B cell (primary cell): Measurements from ENCODE around the gene ERICH6. TPM values are rescaled to one million over a fixed set of nuclear protein-coding genes. Genes with fewer than 3 reads are reported as not detected.

Experiments
- ATAC-seq: fragments of 200-7000 bp; cut with Tn5 transposase; one replicate; pipeline ENCODE4 v1.10.0; 2021; ENCODE audit warnings: low read depth, mild to moderate bottlenecking, moderate number of reproducible peaks, moderate library complexity
- CTCF ChIA-PET: fragments of 350-600 bp; sonication (Branson Sonifier 250); formaldehyde crosslinking; loops from one replicate; lab custom pipeline; 2021; ENCODE audit warnings: antibody characterized with exemption, inconsistent platforms; lab: Charles Lee
- POLR2A ChIA-PET: fragments of 350-600 bp; sonication (Branson Sonifier 250); formaldehyde crosslinking; loops from one replicate; lab custom pipeline; 2021; ENCODE audit warnings: antibody characterized with exemption; lab: Charles Lee
- DNase-seq: peaks from one replicate; pipeline ENCODE4 v3.0.0; 2013
- H2AFZ ChIP-seq: 2 replicates; pipeline ENCODE4 v1.6.1; 2012; ENCODE audit warnings: mild to moderate bottlenecking, low read depth, low read length; ENCODE audit not compliant: insufficient read depth, poor library complexity, severe bottlenecking
- H3K27ac ChIP-seq, 2 donors: 1 replicate in 1 of 2; 2 replicates in 1 of 2; pipeline ENCODE4 v1.5.1; 2012 to 2013; ENCODE audit warnings: low read length in 2 of 2, mild to moderate bottlenecking in 2 of 2, moderate library complexity in 1 of 2
- H3K27me3 ChIP-seq, 4 experiments: fragments of 200-600 bp in 1 of 4; sonication (generic) in 1 of 4; replicated peaks in 1 of 4; 1 replicate in 2 of 4; 2 replicates in 2 of 4; pipeline versions ENCODE4 v1.6.1 to v1.7.0; 2013 to 2016; ENCODE audit warnings: low read length in 3 of 4, mild to moderate bottlenecking in 2 of 4, mixed read lengths in 1 of 4, moderate library complexity in 1 of 4; ENCODE audit not compliant: insufficient read depth in 4 of 4, control insufficient read depth in 3 of 4; ENCODE audit errors: control extremely low read depth in 1 of 4
- H3K36me3 ChIP-seq, 2 experiments: replicated peaks in 1 of 2; 1 replicate in 1 of 2; 2 replicates in 1 of 2; pipeline versions ENCODE4 v1.6.1 to v1.7.1; 2013; ENCODE audit warnings: low read length in 1 of 2; ENCODE audit not compliant: insufficient read depth in 2 of 2, control insufficient read depth in 1 of 2; ENCODE audit errors: control extremely low read depth in 1 of 2, extremely low read depth in 1 of 2
- H3K4me1 ChIP-seq, 2 donors: fragments of 200-600 bp in 1 of 2; sonication (generic) in 1 of 2; 1 replicate in 1 of 2; 2 replicates in 1 of 2; pipeline versions ENCODE4 v1.5.1 to v1.6.1; 2013 to 2017; ENCODE audit warnings: low read length in 2 of 2; ENCODE audit not compliant: control insufficient read depth in 2 of 2, insufficient read depth in 2 of 2
- H3K4me2 ChIP-seq: replicated peaks from 2 replicates; pipeline ENCODE3; 2012; ENCODE audit warnings: mild to moderate bottlenecking, low read depth, low read length; ENCODE audit not compliant: poor library complexity, severe bottlenecking
- H3K4me3 ChIP-seq, 5 experiments: fragments of 200-600 bp in 1 of 5; sonication (generic) in 1 of 5; 1 replicate in 3 of 5; 2 replicates in 2 of 5; pipeline versions ENCODE4 v1.5.1 to v1.7.0; 2011 to 2016; ENCODE audit warnings: low read length in 4 of 5, mild to moderate bottlenecking in 4 of 5, low read depth in 2 of 5, control low read depth in 1 of 5, moderate library complexity in 1 of 5; ENCODE audit not compliant: insufficient read depth in 1 of 5; ENCODE audit errors: control extremely low read depth in 1 of 5, extremely low read depth in 1 of 5
- H3K79me2 ChIP-seq: fragments of 200-600 bp; sonication (generic); one replicate; pipeline ENCODE4 v1.6.0; 2016; ENCODE audit warnings: low read length; ENCODE audit not compliant: control insufficient read depth, insufficient read depth
- H3K9ac ChIP-seq: fragments of 200-600 bp; sonication (generic); 2 replicates; pipeline ENCODE4 v1.6.1; 2017; ENCODE audit warnings: mild to moderate bottlenecking, low read length, moderate library complexity
- H3K9me3 ChIP-seq, 3 donors: one replicate each; pipeline versions ENCODE4 v1.6.1 to v1.7.1; 2013; ENCODE audit warnings: low read length in 2 of 3; ENCODE audit not compliant: control insufficient read depth in 2 of 3, insufficient read depth in 1 of 3; ENCODE audit errors: control extremely low read depth in 1 of 3
- H4K20me1 ChIP-seq: 2 replicates; pipeline ENCODE4 v1.6.0; 2012; ENCODE audit warnings: mild to moderate bottlenecking, low read length; ENCODE audit not compliant: insufficient read depth, control insufficient read depth, poor library complexity, severe bottlenecking
- H3K27ac Mint-ChIP-seq: one replicate; pipeline ENCODE4 v1.8.0; 2021; ENCODE audit warnings: mixed read lengths
- H3K27me3 Mint-ChIP-seq: one replicate; pipeline ENCODE4 v1.8.0; 2021; ENCODE audit warnings: mixed read lengths
- H3K4me1 Mint-ChIP-seq: one replicate; pipeline ENCODE4 v1.8.0; 2021; ENCODE audit warnings: mixed read lengths
- H3K4me3 Mint-ChIP-seq: one replicate; pipeline ENCODE4 v1.8.0; 2021; ENCODE audit warnings: mixed read lengths
- H3K9me3 Mint-ChIP-seq: one replicate; pipeline ENCODE4 v1.8.0; 2022; ENCODE audit warnings: mixed read lengths; ENCODE audit not compliant: insufficient read depth
- EZH2 ChIP-seq: IDR thresholded peaks from 2 replicates; pipeline ENCODE4 v1.6.1; 2012; ENCODE audit warnings: borderline replicate concordance, low read depth, mild to moderate bottlenecking, moderate library complexity, low read length; ENCODE audit not compliant: insufficient read depth, poor library complexity, severe bottlenecking
- WGBS: methylation state at CpG from one replicate; pipeline ENCODE4 v1.1.5; 2013; ENCODE audit warnings: missing lambda C conversion rate; ENCODE audit not compliant: insufficient coverage; 5-methylcytosine and 5-hydroxymethylcytosine counted together
- intact Hi-C: fragments of 100-400 bp; cut with micrococcal nuclease; formaldehyde crosslinking; loops from one replicate; pipeline ENCODE4 v1.10.0; 2022
- polyA plus RNA-seq: library from polyadenylated mRNA; depleted of rRNA; stranded (reverse); fragments of >200 nt; gene quantifications from 2 replicates; pipeline ENCODE4 v1.2.3, GENCODE V29; 2012
- total RNA-seq, 2 donors: library from RNA; stranded (reverse); fragments of 120-200 nt in 1 of 2; gene quantifications; 1 replicate in 1 of 2; 2 replicates in 1 of 2; pipeline versions ENCODE4 v1.2.3 to v1.2.4, GENCODE V29; 2013 to 2022
- TF ChIP-seq, protein P1 (sequence below): fragments of 200-600 bp; IDR thresholded peaks from one replicate; pipeline ENCODE4 v1.8.0; 2022; ENCODE audit warnings: antibody characterized with exemption, mild to moderate bottlenecking

Gene ERICH6
- total and polyA plus RNA-seq, 2 donors (not counting 1 experiment from before 2014, with no cell fraction given), result 0.44 TPM; not detected in 1

DNA sequence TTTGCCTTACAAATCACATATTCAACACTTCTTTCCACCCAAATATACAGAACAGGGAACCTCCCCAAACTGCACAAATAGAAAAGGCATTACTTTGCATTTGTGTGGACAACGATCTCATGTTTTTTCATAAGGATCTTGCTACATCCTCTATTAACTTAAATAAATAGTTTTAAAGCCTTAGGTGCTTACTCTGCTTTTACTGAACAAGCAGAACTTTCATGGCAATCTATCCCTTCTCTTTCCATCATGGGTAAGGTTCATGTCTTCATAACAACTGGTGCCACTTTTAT, 41.1 kb upstream of the ERICH6 start:
- H3K27me3 ChIP-seq, result no peaks in the 10 kb centered on the region
- no peak overlapping the region for H2AFZ ChIP-seq
- no peak for TF ChIP-seq EZH2
- TF ChIP-seq, protein P1, sequence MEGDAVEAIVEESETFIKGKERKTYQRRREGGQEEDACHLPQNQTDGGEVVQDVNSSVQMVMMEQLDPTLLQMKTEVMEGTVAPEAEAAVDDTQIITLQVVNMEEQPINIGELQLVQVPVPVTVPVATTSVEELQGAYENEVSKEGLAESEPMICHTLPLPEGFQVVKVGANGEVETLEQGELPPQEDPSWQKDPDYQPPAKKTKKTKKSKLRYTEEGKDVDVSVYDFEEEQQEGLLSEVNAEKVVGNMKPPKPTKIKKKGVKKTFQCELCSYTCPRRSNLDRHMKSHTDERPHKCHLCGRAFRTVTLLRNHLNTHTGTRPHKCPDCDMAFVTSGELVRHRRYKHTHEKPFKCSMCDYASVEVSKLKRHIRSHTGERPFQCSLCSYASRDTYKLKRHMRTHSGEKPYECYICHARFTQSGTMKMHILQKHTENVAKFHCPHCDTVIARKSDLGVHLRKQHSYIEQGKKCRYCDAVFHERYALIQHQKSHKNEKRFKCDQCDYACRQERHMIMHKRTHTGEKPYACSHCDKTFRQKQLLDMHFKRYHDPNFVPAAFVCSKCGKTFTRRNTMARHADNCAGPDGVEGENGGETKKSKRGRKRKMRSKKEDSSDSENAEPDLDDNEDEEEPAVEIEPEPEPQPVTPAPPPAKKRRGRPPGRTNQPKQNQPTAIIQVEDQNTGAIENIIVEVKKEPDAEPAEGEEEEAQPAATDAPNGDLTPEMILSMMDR, result no peak
- Mint-ChIP-seq H3K4me3 (no peak overlapping the region), H3K27me3 (no peaks in the 10 kb centered on the region), H3K4me1 (peaks cover 89% of the 10 kb centered on the region), H3K27ac (peak overlapping the region; percentile 53), H3K9me3 (no peaks in the 10 kb centered on the region)
- peaks cover 70% of the 10 kb centered on the region for H3K79me2 ChIP-seq
- no peak for ATAC-seq
- H3K4me3 ChIP-seq, result no peak overlapping the region
- no peak overlapping the region for H3K9ac ChIP-seq
- POLR2A ChIA-PET, result no interaction called here
- CTCF ChIA-PET, result interaction anchor here (1.0 kb wide), 1 partner anchor 15 kb away, joined by 4 read pairs; no protein-coding TSS in a partner anchor
- intact Hi-C loops, result no loop called here
- H3K4me2 ChIP-seq, result no peak overlapping the region
- peaks cover 58 to 64% of the 10 kb centered on the region in 2 donors for H3K4me1 ChIP-seq
- H3K27ac ChIP-seq, result no peak overlapping the region
- H3K36me3 ChIP-seq, result peaks cover 0 to 15% of the 10 kb centered on the region in 2 experiments
- DNase-seq, result no peak
- no peaks in the 10 kb centered on the region for H3K9me3 ChIP-seq
- WGBS, result no CpG with 5 or more reads among the region's 1 CpG
- H4K20me1 ChIP-seq, result peaks cover 93% of the 10 kb centered on the region

DNA sequence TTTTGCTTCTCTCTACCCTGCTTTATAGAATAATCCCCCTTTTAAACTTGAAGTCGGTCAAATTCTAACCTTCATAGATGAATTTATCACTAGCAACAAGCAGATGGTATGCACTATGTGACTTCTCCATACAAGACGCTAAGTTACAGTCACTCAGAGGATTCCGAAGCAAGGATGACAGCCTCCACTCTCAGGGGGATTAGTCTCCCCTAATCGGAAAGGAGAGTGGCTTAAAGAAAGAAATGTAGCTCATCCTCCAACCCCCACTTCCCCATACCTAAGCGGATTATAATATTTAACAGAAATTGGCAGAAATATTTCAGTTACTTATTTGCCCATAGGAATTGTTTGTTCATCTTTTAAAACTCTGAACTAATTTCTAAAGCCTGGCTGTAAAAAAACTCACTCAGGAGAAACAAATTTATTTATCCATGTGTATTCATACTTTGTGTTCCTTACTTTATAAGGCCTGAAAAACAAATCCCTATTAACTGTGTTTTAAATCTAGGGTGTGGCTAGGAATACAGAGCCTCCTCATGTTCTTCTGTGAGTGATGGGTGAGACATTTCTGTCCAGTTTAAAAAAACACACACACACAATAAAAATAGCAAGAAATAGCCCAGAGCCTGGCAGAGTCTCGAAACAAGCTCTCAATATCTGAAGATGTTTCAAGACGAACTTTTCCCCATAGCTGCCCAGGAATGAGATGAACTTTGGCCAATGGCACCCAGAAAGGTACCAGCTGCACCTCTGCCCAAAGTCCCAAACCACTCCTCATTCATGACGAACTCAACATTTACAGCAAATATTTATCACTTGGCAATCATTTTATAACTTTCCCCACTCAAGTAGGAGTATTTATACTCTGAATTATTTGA, 40.6 kb upstream of the ERICH6 start:
- ChIA-PET POLR2A (interaction anchor here (0.7 kb wide), 1 partner anchor 1499 kb away, joined by 3 read pairs; no protein-coding TSS in a partner anchor), CTCF (interaction anchor here (1.0 kb wide), 2 partner anchors 15 to 216 kb away, joined by 3 to 4 read pairs; no protein-coding TSS in a partner anchor)
- ATAC-seq, result no peak
- Histone ChIP-seq H2AFZ (no peak overlapping the region), H3K36me3 (peaks cover 0 to 15% of the 10 kb centered on the region in 2 experiments), H3K9ac (no peak overlapping the region), H3K4me1 (peaks cover 61 to 64% of the 10 kb centered on the region in 2 donors), H3K4me3 (no peak overlapping the region), H3K27ac (no peak overlapping the region), H3K79me2 (peaks cover 64% of the 10 kb centered on the region), H3K27me3 (no peaks in the 10 kb centered on the region), H3K9me3 (no peaks in the 10 kb centered on the region), H3K4me2 (no peak overlapping the region), H4K20me1 (peaks cover 87% of the 10 kb centered on the region)
- peak overlapping the region; percentile 5 for H3K4me3 Mint-ChIP-seq
- intact Hi-C loops, result no loop called here
- H3K27ac Mint-ChIP-seq, result peak overlapping the region; percentile 62
- H3K4me1 Mint-ChIP-seq, result peaks cover 89% of the 10 kb centered on the region
- no peaks in the 10 kb centered on the region for H3K27me3 Mint-ChIP-seq
- 63% methylated on average over 2 of the region's 8 CpGs for WGBS
- TF ChIP-seq, protein P1, result no peak
- TF ChIP-seq EZH2, result no peak
- no peaks in the 10 kb centered on the region for H3K9me3 Mint-ChIP-seq
- no peak for DNase-seq
